ENCODE results near the gene LRRC41. TPM values are rescaled to one million over a fixed set of nuclear protein-coding genes. Genes with fewer than 3 reads are reported as not detected.
A peak's percentile ranks its signal among the peaks of the same experiment; 100 is the strongest.
"Not testable (repeated sequence)": the region's sequence is repeated elsewhere in the genome, so short reads cannot be mapped to it uniquely, and the experiment has no call there.

LRRC41 gene
- total RNA-seq, 1 experiment from 2014 or later, result 106 TPM

- DNase-seq (ENCODE audit: low read depth), result not testable (repeated sequence)
These were observed 22.1 kb upstream of the LRRC41 start for GRCh38 chr1:46325285-46326076.

GRCh38 chr1:46322191-46322590 is 18.8 kb upstream of the LRRC41 start:
- not testable (repeated sequence) for DNase-seq (ENCODE audit: low read depth)

- not testable (repeated sequence) for DNase-seq (ENCODE audit: low read depth)
These were observed 16.8 kb upstream of the LRRC41 start for GRCh38 chr1:46319960-46320914.

GRCh38 chr1:46319301-46319700 is 15.9 kb upstream of the LRRC41 start:
- not testable (repeated sequence) for DNase-seq (ENCODE audit: low read depth)

- no peak for DNase-seq (ENCODE audit: low read depth)
These were observed 13.9 kb upstream of the LRRC41 start for GRCh38 chr1:46317323-46317722.

GRCh38 chr1:46315669-46316403 is 12.4 kb upstream of the LRRC41 start:
- DNase-seq (ENCODE audit: low read depth), result peak; percentile 15

GRCh38 chr1:46310321-46310720 is 6.9 kb upstream of the LRRC41 start:
- no peak for DNase-seq (ENCODE audit: low read depth)

- no peak for DNase-seq (ENCODE audit: low read depth)
These were observed 6.2 kb upstream of the LRRC41 start for GRCh38 chr1:46309401-46310159.

GRCh38 chr1:46306159-46306530 is 2.7 kb upstream of the LRRC41 start:
- DNase-seq (ENCODE audit: low read depth), result no peak

GRCh38 chr1:46303872-46304326 is 483 bp upstream of the LRRC41 start:
- DNase-seq (ENCODE audit: low read depth), result no peak

- DNase-seq (ENCODE audit: low read depth), result peak; percentile 22
These were observed 777 bp downstream of the LRRC41 start for GRCh38 chr1:46302641-46303037.

- peak; percentile 40 for DNase-seq (ENCODE audit: low read depth)
These were observed 1.4 kb downstream of the LRRC41 start for GRCh38 chr1:46301808-46302640.

GRCh38 chr1:46301406-46301807 is 2.0 kb downstream of the LRRC41 start:
- peak; percentile 29 for DNase-seq (ENCODE audit: low read depth)

- DNase-seq (ENCODE audit: low read depth), result no peak
These were observed 2.6 kb downstream of the LRRC41 start for GRCh38 chr1:46300673-46301405.

GRCh38 chr1:46298387-46298786 is 5.0 kb downstream of the LRRC41 start:
- DNase-seq (ENCODE audit: low read depth), result no peak

GRCh38 chr1:46295306-46295705 is 8.1 kb downstream of the LRRC41 start:
- no peak for DNase-seq (ENCODE audit: low read depth)

GRCh38 chr1:46289976-46290375 is 13.4 kb downstream of the LRRC41 start:
- DNase-seq (ENCODE audit: low read depth), result no peak

- no peak for DNase-seq (ENCODE audit: low read depth)
These were observed 14.3 kb downstream of the LRRC41 start for GRCh38 chr1:46289134-46289494.

- DNase-seq (ENCODE audit: low read depth), result no peak
These were observed 14.8 kb downstream of the LRRC41 start for GRCh38 chr1:46288485-46289133.
